ENCODE results near the gene TEC.

- TF ChIP-seq CTCF (IDR thresholded peaks at IDR 0.05) (no peak), SIN3A (IDR thresholded peaks at IDR 0.05; ENCODE audit: borderline replicate concordance, insufficient read depth, low read depth, low read length) (no peak), TCF7L2 (IDR thresholded peaks at IDR 0.05; ENCODE audit: low read depth, low read length) (no peak)
Measured at GRCh38 chr4:48267574-48267973, 2.1 kb downstream of the TEC start.

All from Panc1 (cell line).